Central memory CD4-positive, alpha-beta T cell (primary cell): ENCODE results near the gene PTGS2.
"Not testable (repeated sequence)": the region's sequence is repeated elsewhere in the genome, so short reads cannot be mapped to it uniquely, and the experiment has no call there.

Source experiments
- DNase-seq: peaks from one replicate; pipeline ENCODE4 v3.0.0; 2022

PTGS2 gene

DNA sequence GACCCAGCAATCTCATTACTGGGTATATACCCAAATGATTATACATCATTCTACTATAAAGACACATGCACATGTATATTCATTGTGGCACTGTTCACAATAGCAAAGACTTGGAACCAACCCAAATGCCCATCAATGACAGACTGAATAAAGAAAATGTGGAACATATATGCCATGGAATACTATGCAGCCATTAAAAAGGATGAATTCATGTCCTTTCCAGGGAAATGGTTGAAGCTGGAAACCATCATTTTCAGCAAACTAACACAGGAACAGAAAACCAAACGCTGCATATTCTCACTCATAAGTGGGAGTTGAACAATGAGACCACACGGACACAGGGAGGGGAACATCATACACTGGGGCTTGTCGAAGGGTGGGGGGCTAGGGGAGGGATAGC, 10.4 kb downstream of the PTGS2 start:
- DNase-seq = not testable (repeated sequence)

- not testable (repeated sequence) for DNase-seq
Measured at GRCh38 chr1:186664217-186664616, 16.0 kb downstream of the PTGS2 start.

GRCh38 chr1:186662752-186663151, 17.5 kb downstream of the PTGS2 start:
- no peak for DNase-seq

GRCh38 chr1:186659890-186660341, 20.3 kb downstream of the PTGS2 start:
- DNase-seq = no peak

GRCh38 chr1:186658999-186659398, 21.2 kb downstream of the PTGS2 start:
- DNase-seq = no peak

DNA sequence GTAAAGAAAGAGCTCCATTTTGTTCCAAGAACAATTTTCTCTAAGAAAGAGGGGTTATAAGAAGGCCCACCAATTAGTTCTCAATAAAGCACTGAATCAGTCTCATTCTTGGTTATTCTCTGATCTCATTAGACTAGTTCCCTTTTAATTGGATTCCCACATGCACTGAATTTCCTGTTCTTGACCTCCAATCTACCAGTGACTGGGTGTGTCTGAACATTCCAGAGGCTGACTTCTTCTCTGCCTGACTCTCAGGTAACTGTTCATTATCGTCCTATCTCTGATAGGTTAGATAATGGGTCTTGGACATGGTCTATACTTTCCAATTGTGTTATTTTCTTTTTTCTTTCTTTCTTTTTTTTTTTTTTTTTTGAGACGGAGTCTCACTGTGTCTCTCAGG, 22.7 kb downstream of the PTGS2 start:
- no peak for DNase-seq

DNA sequence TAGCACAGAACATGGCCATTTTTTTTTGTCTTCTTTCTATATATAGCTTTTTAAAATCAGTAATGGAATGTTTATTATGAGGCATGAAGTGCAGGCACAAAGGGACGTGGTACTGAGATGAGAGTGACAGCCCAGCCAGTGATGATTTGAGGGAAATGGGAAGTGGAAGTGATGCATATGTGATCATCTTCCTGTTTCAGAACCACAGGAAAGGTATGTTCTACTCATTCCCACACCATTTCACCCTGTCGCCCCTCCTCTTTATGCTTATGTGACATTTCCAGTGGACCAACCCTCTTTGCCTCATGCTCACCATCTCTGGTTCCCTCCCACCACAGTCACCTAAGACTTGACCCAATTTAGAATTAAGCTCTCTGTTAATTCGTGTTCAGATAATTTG, 24.3 kb downstream of the PTGS2 start:
- DNase-seq = no peak

DNA sequence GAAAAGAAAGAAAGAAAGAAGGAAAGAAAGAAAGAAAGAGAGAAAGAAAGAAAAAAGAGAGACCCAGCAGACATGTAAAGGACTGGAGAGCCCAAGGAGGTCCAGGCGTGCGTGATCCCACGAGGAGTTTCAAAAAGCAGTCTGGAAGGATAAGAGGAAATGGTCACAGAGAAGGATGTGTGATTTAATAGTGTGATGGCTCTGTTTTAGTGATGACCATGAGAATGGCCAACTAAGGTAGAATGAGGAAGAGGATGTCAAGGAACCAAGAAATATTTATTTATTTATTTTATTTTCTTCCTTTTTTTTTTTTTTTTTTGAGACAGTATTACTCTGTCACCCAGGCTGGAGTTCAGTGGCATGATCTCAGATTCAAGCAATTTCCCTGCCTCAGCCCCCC, 25.5 kb downstream of the PTGS2 start:
- no peak for DNase-seq

- no peak for DNase-seq
Measured at GRCh38 chr1:186653312-186653711, 26.9 kb downstream of the PTGS2 start.

- DNase-seq = no peak
Measured at GRCh38 chr1:186648613-186649012, 31.6 kb downstream of the PTGS2 start.

- not testable (repeated sequence) for DNase-seq
Measured at GRCh38 chr1:186647985-186648384, 32.2 kb downstream of the PTGS2 start.

DNA sequence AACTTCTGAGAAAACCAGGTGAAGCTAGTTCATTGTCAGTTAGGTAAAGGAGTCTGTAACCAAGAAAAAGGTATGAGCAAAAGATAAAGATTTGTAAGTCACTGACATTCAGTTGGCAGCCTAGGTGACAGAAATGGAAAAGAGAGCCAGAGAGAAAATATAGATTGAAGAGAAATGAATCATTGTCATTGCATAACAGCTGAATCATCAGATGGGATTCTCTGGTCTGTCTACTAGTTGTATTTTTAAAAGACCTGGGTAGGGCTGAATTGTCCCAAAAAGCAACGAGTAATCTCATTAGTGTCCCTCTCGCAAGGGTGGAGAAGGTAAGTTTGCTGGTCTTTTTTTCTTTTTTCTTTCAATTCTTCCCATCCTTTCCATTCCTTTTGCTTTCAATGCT, 36.6 kb downstream of the PTGS2 start:
- no peak for DNase-seq

- not testable (repeated sequence) for DNase-seq
Measured at GRCh38 chr1:186637567-186637966, 42.7 kb downstream of the PTGS2 start.

GRCh38 chr1:186636786-186637185, 43.4 kb downstream of the PTGS2 start:
- DNase-seq = no peak

DNA sequence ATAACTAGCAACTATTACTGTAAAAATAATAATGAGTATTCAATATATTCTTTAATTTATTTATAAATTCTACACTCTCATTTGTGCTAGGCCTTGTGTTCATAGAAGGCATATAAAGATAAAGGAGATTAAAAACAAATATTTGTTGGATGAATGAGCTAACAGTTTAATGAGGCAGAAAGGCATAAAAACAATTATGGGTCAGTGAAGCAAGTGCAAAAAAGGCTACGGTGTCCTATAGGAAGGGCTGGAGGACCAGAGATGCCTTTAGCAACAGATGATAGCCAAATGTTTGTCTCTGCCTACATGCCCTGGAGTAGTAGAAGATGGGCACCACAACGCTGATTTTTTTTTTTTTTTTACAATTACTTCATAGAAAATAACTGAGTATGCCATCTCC, 45.7 kb downstream of the PTGS2 start:
- DNase-seq = no peak

DNA sequence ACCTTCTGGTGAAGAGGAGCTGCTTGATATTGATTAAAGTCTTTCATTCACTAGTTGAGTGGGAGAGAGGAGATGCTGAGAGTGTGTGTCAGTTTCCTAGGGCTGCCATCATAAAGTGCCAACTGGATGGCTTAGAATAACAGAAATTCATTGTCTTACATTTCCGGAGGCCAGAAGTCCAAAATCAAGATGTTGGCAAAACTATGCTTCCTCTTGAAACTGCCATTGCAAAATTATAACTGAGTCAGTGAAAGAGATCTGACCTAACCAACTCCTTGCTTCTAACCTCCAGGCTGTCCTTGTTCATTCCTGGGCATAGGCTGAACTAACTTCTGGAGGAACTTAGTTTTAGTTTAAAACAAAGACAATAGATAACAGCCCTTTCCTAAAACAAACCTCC, 47.1 kb downstream of the PTGS2 start:
- DNase-seq = no peak

DNA sequence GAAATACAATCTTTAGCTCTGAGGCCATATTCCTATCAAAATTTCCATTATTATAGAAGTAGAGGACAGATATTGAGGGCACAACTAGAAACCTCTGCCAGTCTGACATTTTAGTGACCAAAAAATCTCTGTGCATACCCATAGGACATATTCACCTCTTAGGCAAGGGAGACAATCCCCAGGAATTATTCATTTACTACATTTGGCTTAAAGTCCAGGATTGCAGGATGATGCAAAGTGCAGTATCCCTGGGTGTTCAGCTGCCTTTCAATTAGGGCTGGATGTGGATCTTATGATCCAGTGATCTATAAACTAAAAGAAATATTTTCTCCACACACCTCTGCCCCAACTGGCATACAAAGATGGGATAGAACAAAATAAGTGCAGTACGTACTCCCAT, 50.9 kb downstream of the PTGS2 start:
- DNase-seq = no peak

DNA sequence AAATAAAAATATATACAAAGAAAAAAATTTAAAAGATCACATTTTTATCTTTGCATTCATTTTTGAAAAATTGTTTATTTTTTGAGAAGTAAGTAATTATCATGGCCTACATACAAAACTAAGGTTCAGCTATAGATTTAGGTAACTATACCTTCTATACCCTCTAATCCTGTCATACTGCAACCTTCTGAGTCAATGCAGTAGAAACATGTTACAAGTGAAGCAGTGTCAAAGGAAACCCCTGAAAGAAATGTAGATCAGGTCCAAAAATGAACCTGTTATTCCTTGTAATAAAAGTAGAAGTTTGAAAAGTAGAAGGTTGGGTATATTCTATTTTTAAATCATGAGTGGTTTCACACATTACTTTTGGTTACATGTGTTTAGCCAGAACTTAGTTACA, 51.3 kb downstream of the PTGS2 start:
- DNase-seq = no peak

DNA sequence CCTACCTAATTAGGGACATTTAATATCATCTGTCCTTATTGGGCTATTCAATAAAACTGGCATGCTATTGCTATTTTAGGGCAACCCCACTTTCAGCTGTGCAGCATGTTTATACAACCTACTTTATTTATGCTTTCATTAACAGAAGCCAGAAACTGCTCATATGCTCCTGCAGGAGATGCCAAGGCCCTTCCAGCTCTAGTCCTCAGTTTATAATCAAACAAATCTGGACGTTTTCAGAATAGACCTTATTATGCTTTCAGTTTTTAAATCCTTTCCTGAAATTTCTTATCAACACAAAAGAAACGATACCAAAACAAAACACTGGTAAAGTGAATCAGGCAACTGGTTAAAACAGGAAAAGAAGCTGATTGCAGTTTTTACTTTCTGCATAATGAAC, 53.2 kb downstream of the PTGS2 start:
- no peak for DNase-seq

- DNase-seq = no peak
Measured at GRCh38 chr1:186626356-186626932, 53.8 kb downstream of the PTGS2 start.

DNA sequence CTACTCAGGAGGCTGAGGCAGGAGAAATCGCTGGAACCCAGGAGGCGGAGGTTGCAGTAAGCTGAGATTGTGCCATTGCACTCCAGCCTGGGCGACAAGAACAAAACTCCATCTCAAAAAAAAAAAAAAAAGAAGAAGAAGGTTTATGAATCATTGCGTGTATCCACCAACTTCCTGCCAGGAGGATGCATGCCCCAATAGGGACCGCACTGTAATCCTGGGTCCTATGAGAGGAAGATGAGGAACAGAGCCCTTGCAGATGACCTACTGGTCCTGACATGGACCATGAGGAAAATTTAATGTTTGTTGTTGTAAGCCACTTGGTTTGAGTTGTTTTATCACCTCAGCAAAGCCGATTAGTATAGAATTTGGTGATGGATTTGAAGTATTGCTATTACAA, 56.7 kb downstream of the PTGS2 start:
- no peak for DNase-seq
